KOPT-K1 (cell line): ENCODE measurements around the gene EXOC6B.

Experiments used
- H3K27ac ChIP-seq: fragments of 200-600 bp; sonication (generic); 2 replicates; pipeline ENCODE4 v1.5.1; 2016; ENCODE audit warnings: antibody characterized with exemption, mild to moderate bottlenecking, low read depth, low read length; ENCODE audit not compliant: poor library complexity, severe bottlenecking
- H3K36me3 ChIP-seq: fragments of 200-600 bp; sonication (generic); 2 replicates; pipeline ENCODE4 v1.5.1; 2017; ENCODE audit warnings: antibody characterized with exemption, mild to moderate bottlenecking, low read length, moderate library complexity; ENCODE audit not compliant: insufficient read depth
- H3K9me3 ChIP-seq: fragments of 200-600 bp; sonication (generic); 2 replicates; pipeline ENCODE4 v1.5.1; 2017; ENCODE audit warnings: antibody characterized with exemption, low read length, mild to moderate bottlenecking; ENCODE audit not compliant: insufficient read depth, poor library complexity, severe bottlenecking

EXOC6B gene

GRCh38 chr2:72193723-72194122 is 632.1 kb downstream of the EXOC6B start:
- no peak overlapping the region for H3K27ac ChIP-seq
- H3K9me3 ChIP-seq: no peaks in the 10 kb centered on the region
- no peaks in the 10 kb centered on the region for H3K36me3 ChIP-seq

DNA sequence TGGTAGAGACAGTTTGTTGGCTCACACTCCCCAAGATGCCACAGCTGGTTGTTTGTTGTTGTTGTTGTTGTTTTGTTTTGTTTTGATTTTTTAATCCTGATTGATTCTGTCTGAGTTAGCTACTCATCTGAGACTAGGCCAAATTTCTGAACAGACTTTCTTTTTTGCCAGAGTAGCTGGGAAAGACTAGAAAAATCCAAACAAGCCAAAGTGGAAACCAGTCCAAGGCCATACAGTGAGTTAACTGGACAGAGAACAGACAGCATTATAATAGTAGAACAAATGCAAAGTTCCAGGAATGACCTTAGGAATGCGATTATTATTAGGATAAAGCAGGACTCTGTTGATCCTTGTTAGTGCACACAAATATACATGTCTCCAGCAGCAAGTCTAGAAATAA is 634.4 kb downstream of the EXOC6B start:
- H3K36me3 ChIP-seq: no peaks in the 10 kb centered on the region
- H3K9me3 ChIP-seq: peaks cover 19% of the 10 kb centered on the region
- no peak overlapping the region for H3K27ac ChIP-seq

DNA sequence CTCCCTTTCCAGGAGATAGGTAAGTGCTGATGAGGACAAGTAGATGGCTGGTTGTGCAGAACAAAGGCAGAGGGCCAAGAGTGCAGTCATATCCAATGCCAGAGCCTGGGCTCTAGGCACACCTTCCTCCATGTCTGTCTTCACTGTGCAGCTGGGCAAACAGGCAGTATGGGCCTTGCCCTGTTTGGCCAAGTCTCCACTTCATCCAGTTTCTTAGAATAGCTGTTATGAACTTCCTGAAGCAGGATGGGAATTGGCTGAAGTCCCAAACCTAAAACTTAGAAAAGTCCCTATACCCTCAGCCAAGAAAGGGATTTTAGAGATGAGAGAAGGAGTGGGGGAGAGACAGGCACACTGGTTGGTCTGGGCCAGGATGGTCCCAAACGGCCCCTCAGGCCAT is 640.6 kb downstream of the EXOC6B start:
- no peak overlapping the region for H3K27ac ChIP-seq
- no peaks in the 10 kb centered on the region for H3K36me3 ChIP-seq
- H3K9me3 ChIP-seq: peaks cover 19% of the 10 kb centered on the region

DNA sequence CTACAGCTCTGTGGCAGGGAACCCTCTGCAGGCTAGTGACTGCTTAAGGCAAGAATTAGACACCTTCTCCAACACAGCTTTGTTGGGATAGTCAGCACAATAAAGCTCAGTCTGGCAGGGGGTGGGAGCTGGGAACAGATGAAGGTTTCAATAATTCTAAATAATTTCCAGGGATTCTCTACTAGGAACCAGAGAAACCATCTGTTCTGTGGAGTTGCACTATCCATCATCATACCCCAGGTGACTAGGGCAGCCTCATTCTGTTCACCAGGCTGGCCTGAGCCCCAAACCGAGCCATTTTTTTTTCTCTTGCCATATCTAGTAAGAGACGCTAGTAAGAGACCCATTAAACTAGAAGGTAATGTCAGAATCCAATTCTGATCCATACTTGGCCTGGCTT is 642.4 kb downstream of the EXOC6B start:
- no peaks in the 10 kb centered on the region for H3K36me3 ChIP-seq
- no peak overlapping the region for H3K27ac ChIP-seq
- peaks cover 19% of the 10 kb centered on the region for H3K9me3 ChIP-seq

DNA sequence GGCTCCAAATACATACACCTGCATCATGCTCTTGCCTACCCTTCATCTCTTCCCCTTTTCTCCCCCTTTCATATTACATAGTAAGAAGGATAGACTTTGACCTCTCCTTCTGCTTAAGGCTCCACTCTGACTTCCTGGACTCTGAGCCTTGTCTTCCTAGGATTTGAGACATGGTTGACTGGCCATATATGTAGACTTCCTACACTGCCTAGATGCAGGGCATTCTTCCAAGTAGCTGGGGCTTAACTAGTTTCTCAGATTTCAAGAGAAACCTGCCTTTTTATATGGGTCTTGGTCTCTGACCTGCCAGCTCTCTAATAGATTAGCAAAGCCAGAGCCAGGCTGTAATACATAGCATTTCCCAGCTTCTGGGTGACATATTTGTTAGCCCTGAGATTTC is 642.8 kb downstream of the EXOC6B start:
- Histone ChIP-seq H3K9me3 (peaks cover 14% of the 10 kb centered on the region), H3K36me3 (no peaks in the 10 kb centered on the region), H3K27ac (no peak overlapping the region)

DNA sequence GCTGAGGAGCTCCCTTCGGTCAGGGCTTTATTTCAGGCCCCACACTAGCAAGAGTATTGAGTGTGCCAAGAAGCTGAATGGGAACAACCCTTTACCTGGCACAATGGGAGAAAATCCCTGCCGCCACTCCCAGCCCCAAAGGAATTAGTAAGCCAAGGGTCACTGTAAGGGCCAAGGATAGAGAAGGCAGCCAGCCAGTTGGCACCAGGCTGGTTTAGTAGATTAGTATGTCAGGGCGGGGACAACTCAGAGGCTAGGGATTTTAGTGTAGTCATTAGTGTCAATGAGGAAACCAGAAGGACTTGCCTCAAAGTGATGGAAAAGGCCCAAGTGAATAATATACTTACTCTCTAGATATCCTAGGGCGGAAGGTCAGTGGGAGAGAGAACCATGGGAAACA is 643.3 kb downstream of the EXOC6B start:
- Histone ChIP-seq H3K36me3 (no peaks in the 10 kb centered on the region), H3K9me3 (peaks cover 10% of the 10 kb centered on the region)

GRCh38 chr2:72181616-72182015 is 644.2 kb downstream of the EXOC6B start:
- no peak overlapping the region for H3K27ac ChIP-seq
- no peaks in the 10 kb centered on the region for H3K36me3 ChIP-seq
- H3K9me3 ChIP-seq: peaks cover under 1% of the 10 kb centered on the region

More for the DNA sequence above, 643.3 kb downstream of the EXOC6B start:
- no peak overlapping the region for H3K27ac ChIP-seq

- Histone ChIP-seq H3K36me3 (no peaks in the 10 kb centered on the region), H3K27ac (no peak overlapping the region), H3K9me3 (no peaks in the 10 kb centered on the region)
These were observed 645.5 kb downstream of the EXOC6B start for GRCh38 chr2:72180351-72180750.

DNA sequence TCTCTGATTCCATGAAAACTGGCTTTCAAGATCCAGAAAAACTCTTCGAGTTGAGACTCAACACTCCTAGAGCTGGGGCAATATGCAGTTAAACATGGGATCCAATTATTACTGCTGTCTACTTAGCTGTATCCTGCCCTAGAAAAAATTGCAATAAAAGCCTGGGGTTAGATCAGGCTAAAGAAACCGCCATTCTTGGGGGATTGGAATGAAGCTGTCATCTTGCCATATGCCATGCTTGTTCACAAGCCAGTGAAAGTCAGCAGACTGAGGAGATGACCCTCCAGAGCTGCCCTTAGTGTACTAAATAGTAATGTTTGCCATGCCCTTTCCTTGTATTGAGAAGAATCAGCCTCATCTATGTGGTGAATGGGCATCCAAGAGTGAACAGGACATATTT is 647.3 kb downstream of the EXOC6B start:
- H3K36me3 ChIP-seq: no peaks in the 10 kb centered on the region
- no peak overlapping the region for H3K27ac ChIP-seq
- H3K9me3 ChIP-seq: no peaks in the 10 kb centered on the region

GRCh38 chr2:72176281-72176680 is 649.6 kb downstream of the EXOC6B start:
- H3K9me3 ChIP-seq: no peaks in the 10 kb centered on the region
- no peaks in the 10 kb centered on the region for H3K36me3 ChIP-seq
- H3K27ac ChIP-seq: no peak overlapping the region

- Histone ChIP-seq H3K9me3 (no peaks in the 10 kb centered on the region), H3K27ac (no peak overlapping the region)
These were observed 650.2 kb downstream of the EXOC6B start for GRCh38 chr2:72175636-72176035.

GRCh38 chr2:72173640-72174321 is 652.1 kb downstream of the EXOC6B start:
- Histone ChIP-seq H3K27ac (no peak overlapping the region), H3K36me3 (no peaks in the 10 kb centered on the region), H3K9me3 (no peaks in the 10 kb centered on the region)

More at GRCh38 chr2:72175636-72176035, 650.2 kb downstream of the EXOC6B start:
- no peaks in the 10 kb centered on the region for H3K36me3 ChIP-seq

DNA sequence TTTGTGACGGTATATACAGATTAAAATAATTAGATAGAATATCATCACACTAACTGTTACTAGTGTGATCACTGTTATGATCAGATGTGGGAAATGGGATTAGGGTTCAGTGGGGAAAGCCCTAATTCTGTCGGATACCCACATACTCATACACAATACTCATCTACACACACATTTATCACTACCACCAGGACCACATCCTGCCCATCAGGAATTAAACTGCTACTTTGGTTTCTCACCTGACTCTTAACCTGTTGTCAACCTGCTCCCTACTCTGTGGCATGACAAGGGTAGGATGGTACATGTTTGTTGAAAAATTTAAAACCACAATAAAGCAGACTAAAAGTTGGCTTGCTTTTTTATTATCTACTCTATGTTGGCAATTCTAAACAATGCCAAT is 653.4 kb downstream of the EXOC6B start:
- Histone ChIP-seq H3K27ac (no peak overlapping the region), H3K9me3 (no peaks in the 10 kb centered on the region), H3K36me3 (no peaks in the 10 kb centered on the region)

GRCh38 chr2:72166279-72166678 is 659.6 kb downstream of the EXOC6B start:
- no peaks in the 10 kb centered on the region for H3K9me3 ChIP-seq
- H3K27ac ChIP-seq: no peak overlapping the region
- no peaks in the 10 kb centered on the region for H3K36me3 ChIP-seq

GRCh38 chr2:72165792-72166191 is 660.0 kb downstream of the EXOC6B start:
- H3K36me3 ChIP-seq: no peaks in the 10 kb centered on the region
- no peak overlapping the region for H3K27ac ChIP-seq
- H3K9me3 ChIP-seq: no peaks in the 10 kb centered on the region

DNA sequence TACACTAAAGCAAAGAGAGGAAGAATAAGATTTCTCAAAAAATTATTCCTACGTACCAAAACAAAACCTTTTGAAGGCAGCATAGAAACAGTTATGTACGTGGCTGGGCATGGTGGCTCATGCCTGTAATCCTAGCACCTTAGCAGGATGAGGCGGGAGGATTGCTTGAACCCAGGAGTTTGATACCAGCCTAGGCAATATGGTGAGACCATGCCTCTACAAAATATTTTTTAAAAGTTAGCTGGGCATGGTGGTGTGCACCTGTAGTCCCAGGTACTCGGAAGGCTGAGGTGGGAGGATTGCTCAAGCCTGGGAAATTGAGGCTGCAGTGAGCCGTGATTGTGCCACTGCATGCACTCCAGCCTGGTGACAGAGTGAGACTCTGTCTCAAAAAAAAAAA is 663.3 kb downstream of the EXOC6B start:
- Histone ChIP-seq H3K27ac (no peak overlapping the region), H3K36me3 (no peaks in the 10 kb centered on the region), H3K9me3 (no peaks in the 10 kb centered on the region)
